CD4-positive, alpha-beta T cell treated with Interleukin-4 for 1 hour (primary cell): ENCODE results near the gene FOXO4.

ENCODE experiments used
- DNase-seq, 2 donors: peaks; one replicate each; pipeline ENCODE4 v3.0.0-alpha.2; 2020 to 2022

FOXO4 gene

GRCh38 chrX:71144651-71145050 is 49.0 kb downstream of the FOXO4 start, which contains the start of gene NLGN3:
Gene NLGN3 (plus strand): TSS chrX:71144841. CDS start chrX:71147750, 2,909 bp downstream.
- no peak for DNase-seq

- no peak for DNase-seq
These were observed 52.0 kb downstream of the FOXO4 start for GRCh38 chrX:71147496-71148277.

- DNase-seq = no peak
These were observed 52.6 kb downstream of the FOXO4 start for GRCh38 chrX:71148278-71148663.

- no peak for DNase-seq
These were observed 55.7 kb downstream of the FOXO4 start for GRCh38 chrX:71151366-71151765.
